Body of pancreas (tissue), 4 donors: ENCODE results near the gene ERG. TPM values are rescaled to one million over a fixed set of nuclear protein-coding genes. Genes with fewer than 3 reads are reported as not detected.

ENCODE experiments used
- ATAC-seq: fragments of 150-250 bp; one replicate; pipeline ENCODE4 v1.9.1; 2016
- DNase-seq, 4 donors: peaks; one replicate each; pipeline ENCODE4 v3.0.0-alpha.2; 2019
- H3K27ac ChIP-seq, 4 donors: fragments of 200-600 bp; sonication (generic); 1 replicate in 3 of 4; 2 replicates in 1 of 4; pipeline versions ENCODE4 v1.5.1 to v1.6.1; 2016 to 2019; ENCODE audit warnings: mild to moderate bottlenecking in 1 of 4, mixed read lengths in 1 of 4, moderate library complexity in 1 of 4
- H3K27me3 ChIP-seq, 2 donors: fragments of 200-600 bp; sonication (generic); one replicate each; pipeline ENCODE4 v1.6.0; 2016; ENCODE audit warnings: mild to moderate bottlenecking in 1 of 2
- H3K36me3 ChIP-seq, 2 donors: fragments of 200-600 bp; sonication (generic); replicated peaks in 1 of 2; 2 replicates each; pipeline ENCODE4 v1.5.1; 2016; ENCODE audit warnings: low read depth in 2 of 2; ENCODE audit not compliant: insufficient read depth in 1 of 2
- H3K4me1 ChIP-seq: fragments of 200-600 bp; sonication (generic); one replicate; pipeline ENCODE4 v1.6.0; 2016
- H3K4me3 ChIP-seq, 2 donors: fragments of 200-600 bp; sonication (generic); 1 replicate in 1 of 2; 2 replicates in 1 of 2; pipeline ENCODE4 v1.5.1; 2016 to 2019
- H3K9me3 ChIP-seq, 3 donors: fragments of 200-600 bp; sonication (generic); 1 replicate in 2 of 3; 2 replicates in 1 of 3; pipeline ENCODE4 v1.5.1; 2016
- CTCF ChIP-seq, 7 experiments: fragments of 450-650 bp in 4 of 7; fragments of 200-600 bp in 3 of 7; sonication (generic) in 3 of 7; IDR thresholded peaks; one replicate each; pipeline ENCODE4 v1.5.1; 2016 to 2019; ENCODE audit warnings: antibody characterized with exemption in 7 of 7
- POLR2A ChIP-seq, 3 donors: fragments of 450-650 bp; IDR thresholded peaks; one replicate each; pipeline ENCODE4 v1.6.1; 2016; ENCODE audit warnings: antibody characterized with exemption in 3 of 3, mild to moderate bottlenecking in 2 of 3
- WGBS, 2 donors: methylation state at CpG; one replicate each; pipeline ENCODE4 v1.1.5; 2017; 5-methylcytosine and 5-hydroxymethylcytosine counted together
- intact Hi-C: fragments of 100-400 bp; cut with DNase I; formaldehyde crosslinking; loops from one replicate; pipeline ENCODE4 v1.15.1; 2023
- total RNA-seq, 2 donors: library from RNA; depleted of rRNA; stranded (reverse); fragments of >200 nt; gene quantifications; one replicate each; pipeline ENCODE4 v1.1.0, GENCODE V29; 2016

Gene ERG
- total RNA-seq, 2 donors from 2014 or later: 4.2 to 7.3 TPM

- intact Hi-C loops: no loop called here
- Histone ChIP-seq H3K27ac (no peak overlapping the region), H3K4me3 (no peak overlapping the region), H3K36me3 (no peaks in the 10 kb centered on the region), H3K4me1 (no peaks in the 10 kb centered on the region), H3K27me3 (no peaks in the 10 kb centered on the region), H3K9me3 (no peaks in the 10 kb centered on the region)
- ATAC-seq: no peak
- no peak for TF ChIP-seq POLR2A (IDR thresholded peaks at IDR 0.05)
- no peak for TF ChIP-seq CTCF (IDR thresholded peaks at IDR 0.05)
- no peak for DNase-seq
- 63 to 64% methylated on average over 3 of the region's 3 CpGs for WGBS, 2 donors
These were observed 84.2 kb downstream of the ERG start for GRCh38 chr21:38413958-38414548.

GRCh38 chr21:38410466-38410865, 87.8 kb downstream of the ERG start:
- Histone ChIP-seq H3K27me3 (no peaks in the 10 kb centered on the region), H3K4me1 (no peaks in the 10 kb centered on the region), H3K9me3 (no peaks in the 10 kb centered on the region), H3K4me3 (no peak overlapping the region), H3K27ac (no peak overlapping the region), H3K36me3 (no peaks in the 10 kb centered on the region)
- TF ChIP-seq CTCF (IDR thresholded peaks at IDR 0.05) (no peak), POLR2A (IDR thresholded peaks at IDR 0.05) (no peak)
- intact Hi-C loops: no loop called here
- DNase-seq: no peak
- 48 to 62% methylated on average over 1 of the region's 1 CpG for WGBS, 2 donors
- no peak for ATAC-seq

DNA sequence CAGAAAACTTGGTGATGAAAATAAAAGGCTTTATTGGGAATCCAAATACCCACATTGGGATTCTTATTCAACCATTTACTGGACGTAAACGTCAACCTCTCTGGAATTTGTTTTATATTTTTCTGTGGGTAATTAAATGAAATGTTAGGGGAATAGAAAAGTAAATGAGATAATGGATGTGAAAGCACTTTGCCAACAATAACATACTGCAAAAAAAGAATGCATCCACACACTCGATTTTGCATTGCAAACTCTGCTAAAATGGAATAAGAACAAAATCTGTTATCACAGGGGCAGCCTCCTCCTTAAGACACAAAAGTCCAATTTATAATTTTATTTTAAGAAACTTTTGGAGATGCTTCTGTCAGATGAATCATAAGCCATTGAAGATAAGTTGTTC, 88.4 kb downstream of the ERG start:
- no peak for ATAC-seq
- DNase-seq: no peak
- 63 to 65% methylated on average over 3 of the region's 3 CpGs for WGBS, 2 donors

GRCh38 chr21:38404177-38404576, 94.1 kb downstream of the ERG start:
- WGBS, 2 donors: 44 to 67% methylated on average over 8 to 9 of the region's 9 CpGs
- no peaks in the 10 kb centered on the region for H3K4me1 ChIP-seq
- peaks cover 0 to 6% of the 10 kb centered on the region in 2 donors for H3K27me3 ChIP-seq
- TF ChIP-seq CTCF (IDR thresholded peaks at IDR 0.05): no peak
- TF ChIP-seq POLR2A (IDR thresholded peaks at IDR 0.05): no peak
- DNase-seq: no peak
- no peak overlapping the region for H3K4me3 ChIP-seq
- no peaks in the 10 kb centered on the region for H3K36me3 ChIP-seq
- no peak overlapping the region for H3K27ac ChIP-seq
- intact Hi-C loops: no loop called here
- ATAC-seq: no peak
- H3K9me3 ChIP-seq: no peaks in the 10 kb centered on the region

More for the DNA sequence above, 88.4 kb downstream of the ERG start:
- TF ChIP-seq CTCF (IDR thresholded peaks at IDR 0.05): no peak
- TF ChIP-seq POLR2A (IDR thresholded peaks at IDR 0.05): no peak
- Histone ChIP-seq H3K27me3 (no peaks in the 10 kb centered on the region), H3K36me3 (no peaks in the 10 kb centered on the region), H3K4me3 (no peak overlapping the region), H3K9me3 (no peaks in the 10 kb centered on the region), H3K4me1 (no peaks in the 10 kb centered on the region), H3K27ac (no peak overlapping the region)
- intact Hi-C loops: no loop called here

DNA sequence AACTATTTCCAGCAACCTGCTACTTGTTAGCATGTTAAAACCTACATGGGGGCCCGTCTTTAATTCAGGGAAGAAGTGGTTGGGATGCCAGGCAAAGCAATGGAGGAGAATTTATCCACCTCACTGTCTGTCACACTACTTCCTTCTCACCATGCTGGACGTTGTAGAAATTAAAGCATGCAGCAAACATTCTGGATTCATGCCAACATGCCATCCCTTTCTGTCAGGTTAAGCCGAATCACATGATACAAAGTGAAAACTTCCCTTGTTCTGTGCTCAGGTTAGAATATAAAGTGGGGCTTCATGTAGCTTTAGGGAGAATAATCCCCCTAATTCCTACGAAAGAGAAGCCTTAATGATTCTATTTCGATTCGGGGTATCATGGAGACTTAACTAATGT, 95.5 kb downstream of the ERG start:
- peaks cover 0 to 6% of the 10 kb centered on the region in 2 donors for H3K27me3 ChIP-seq
- H3K36me3 ChIP-seq: no peaks in the 10 kb centered on the region
- DNase-seq (no peak), ATAC-seq (no peak)
- intact Hi-C loops: no loop called here
- no peak overlapping the region for H3K27ac ChIP-seq
- no peaks in the 10 kb centered on the region for H3K4me1 ChIP-seq
- WGBS, 2 donors: 37 to 40% methylated on average over 6 of the region's 6 CpGs
- TF ChIP-seq POLR2A (IDR thresholded peaks at IDR 0.05) (no peak), CTCF (IDR thresholded peaks at IDR 0.05) (no peak)
- H3K4me3 ChIP-seq: no peak overlapping the region
- H3K9me3 ChIP-seq: no peaks in the 10 kb centered on the region
